CD14-positive monocyte (primary cell): ENCODE measurements around the gene HES3. TPM values are rescaled to one million over a fixed set of nuclear protein-coding genes. Genes with fewer than 3 reads are reported as not detected.

Experiments used
- DNase-seq, 3 donors: peaks; one replicate each; pipeline ENCODE4 v3.0.0-alpha.2; 2011 to 2022
- H2AFZ ChIP-seq: 2 replicates; pipeline ENCODE4 v1.6.0; 2012; ENCODE audit warnings: mild to moderate bottlenecking, low read depth, low read length, inconsistent platforms; ENCODE audit not compliant: insufficient read depth, poor library complexity, severe bottlenecking
- H3K27ac ChIP-seq, 2 donors: 1 replicate in 1 of 2; 2 replicates in 1 of 2; pipeline ENCODE4 v1.5.1; 2012 to 2013; ENCODE audit warnings: low read length in 2 of 2, control low read depth in 1 of 2, inconsistent platforms in 1 of 2, low read depth in 1 of 2, mild to moderate bottlenecking in 1 of 2
- H3K27me3 ChIP-seq, 2 donors: one replicate each; pipeline versions ENCODE4 v1.6.0 to v1.6.1; 2011 to 2013; ENCODE audit warnings: low read length in 2 of 2; ENCODE audit not compliant: control insufficient read depth in 2 of 2, insufficient read depth in 2 of 2
- H3K36me3 ChIP-seq, 2 donors: replicated peaks in 1 of 2; 1 replicate in 1 of 2; 2 replicates in 1 of 2; pipeline versions ENCODE4 v1.5.1 to v1.6.1; 2012 to 2013; ENCODE audit warnings: low read length in 2 of 2, control low read depth in 1 of 2, inconsistent platforms in 1 of 2, mild to moderate bottlenecking in 1 of 2; ENCODE audit not compliant: insufficient read depth in 2 of 2, control insufficient read depth in 1 of 2
- H3K4me1 ChIP-seq, 2 donors: 1 replicate in 1 of 2; 2 replicates in 1 of 2; pipeline versions ENCODE4 v1.5.1 to v1.6.1; 2012 to 2013; ENCODE audit warnings: low read length in 2 of 2, control low read depth in 1 of 2, inconsistent platforms in 1 of 2, mild to moderate bottlenecking in 1 of 2, moderate library complexity in 1 of 2; ENCODE audit not compliant: insufficient read depth in 2 of 2, control insufficient read depth in 1 of 2
- H3K4me2 ChIP-seq: replicated peaks from 2 replicates; pipeline ENCODE3; 2012; ENCODE audit warnings: low read length, moderate library complexity, mild to moderate bottlenecking; ENCODE audit not compliant: poor library complexity, severe bottlenecking; ENCODE audit errors: extremely low read depth
- H3K4me3 ChIP-seq, 3 experiments: fragments of 200-600 bp in 1 of 3; sonication (generic) in 1 of 3; replicated peaks in 1 of 3; 1 replicate in 2 of 3; 2 replicates in 1 of 3; pipeline ENCODE4 v1.5.1; 2011 to 2013; ENCODE audit warnings: low read length in 3 of 3, mild to moderate bottlenecking in 3 of 3, control low read depth in 2 of 3, low read depth in 2 of 3, inconsistent platforms in 1 of 3, moderate library complexity in 1 of 3
- H3K79me2 ChIP-seq: 2 replicates; pipeline ENCODE4 v1.6.0; 2012; ENCODE audit warnings: mild to moderate bottlenecking, control low read depth, inconsistent platforms, low read length, moderate library complexity; ENCODE audit not compliant: insufficient read depth
- H3K9ac ChIP-seq: 2 replicates; pipeline ENCODE4 v1.6.0; 2017; ENCODE audit warnings: low read length, mild to moderate bottlenecking; ENCODE audit not compliant: insufficient read depth, poor library complexity, severe bottlenecking
- H3K9me3 ChIP-seq, 2 donors: replicated peaks in 1 of 2; 1 replicate in 1 of 2; 2 replicates in 1 of 2; pipeline versions ENCODE4 v1.5.1 to v1.6.1; 2012 to 2013; ENCODE audit warnings: low read length in 2 of 2, control low read depth in 1 of 2; ENCODE audit not compliant: control insufficient read depth in 1 of 2, insufficient read depth in 1 of 2
- H4K20me1 ChIP-seq: 2 replicates; pipeline ENCODE4 v1.6.0; 2012; ENCODE audit warnings: mild to moderate bottlenecking, low read length, control low read depth, moderate library complexity; ENCODE audit not compliant: insufficient read depth
- H3K27ac Mint-ChIP-seq, 7 donors: one replicate each; pipeline ENCODE4 v1.8.0; 2020; ENCODE audit warnings: mild to moderate bottlenecking in 7 of 7, mixed read lengths in 7 of 7, moderate library complexity in 6 of 7, inconsistent platforms in 2 of 7
- H3K27me3 Mint-ChIP-seq, 3 donors: one replicate each; pipeline ENCODE4 v1.8.0; 2021 to 2022; ENCODE audit warnings: low read depth in 3 of 3, mild to moderate bottlenecking in 3 of 3, mixed read lengths in 3 of 3, moderate library complexity in 3 of 3, inconsistent platforms in 1 of 3
- H3K36me3 Mint-ChIP-seq, 2 donors: one replicate each; pipeline ENCODE4 v1.8.0; 2020; ENCODE audit warnings: mixed read lengths in 2 of 2, inconsistent platforms in 1 of 2, mild to moderate bottlenecking in 1 of 2
- H3K4me1 Mint-ChIP-seq: one replicate; pipeline ENCODE4 v1.8.0; 2020; ENCODE audit warnings: mild to moderate bottlenecking, mixed read lengths
- H3K4me3 Mint-ChIP-seq, 2 donors: one replicate each; pipeline ENCODE4 v1.8.0; 2020; ENCODE audit warnings: mild to moderate bottlenecking in 2 of 2, mixed read lengths in 2 of 2, moderate library complexity in 1 of 2
- H3K9me3 Mint-ChIP-seq, 7 donors: one replicate each; pipeline ENCODE4 v1.8.0; 2020 to 2022; ENCODE audit warnings: mixed read lengths in 7 of 7, mild to moderate bottlenecking in 6 of 7, moderate library complexity in 6 of 7, inconsistent platforms in 2 of 7
- WGBS: methylation state at CpG from one replicate; pipeline ENCODE4 v1.1.5; 2013; ENCODE audit warnings: missing lambda C conversion rate; ENCODE audit not compliant: insufficient coverage; 5-methylcytosine and 5-hydroxymethylcytosine counted together
- intact Hi-C, 2 donors: fragments of 100-400 bp; cut with micrococcal nuclease; formaldehyde crosslinking; loops; one replicate each; pipeline versions ENCODE4 v1.15.0 to v1.15.1; 2023
- polyA plus RNA-seq, 3 donors: library from polyadenylated mRNA; depleted of rRNA in 1 of 3; unstranded in 2 of 3; stranded (reverse) in 1 of 3; fragments of 300-500 nt in 2 of 3; fragments of >200 nt in 1 of 3; fragmentation: Illumina TruSeq in 2 of 3; gene quantifications; 1 replicate in 2 of 3; 2 replicates in 1 of 3; pipeline ENCODE4 v1.2.3, GENCODE V29; 2012 to 2021
- TF ChIP-seq, protein P1 (sequence below): fragments of 200-600 bp; IDR thresholded peaks from one replicate; pipeline ENCODE4 v1.8.0; 2022; ENCODE audit warnings: antibody characterized with exemption, mild to moderate bottlenecking

The HES3 gene
- polyA plus RNA-seq, 3 donors = not detected

DNA sequence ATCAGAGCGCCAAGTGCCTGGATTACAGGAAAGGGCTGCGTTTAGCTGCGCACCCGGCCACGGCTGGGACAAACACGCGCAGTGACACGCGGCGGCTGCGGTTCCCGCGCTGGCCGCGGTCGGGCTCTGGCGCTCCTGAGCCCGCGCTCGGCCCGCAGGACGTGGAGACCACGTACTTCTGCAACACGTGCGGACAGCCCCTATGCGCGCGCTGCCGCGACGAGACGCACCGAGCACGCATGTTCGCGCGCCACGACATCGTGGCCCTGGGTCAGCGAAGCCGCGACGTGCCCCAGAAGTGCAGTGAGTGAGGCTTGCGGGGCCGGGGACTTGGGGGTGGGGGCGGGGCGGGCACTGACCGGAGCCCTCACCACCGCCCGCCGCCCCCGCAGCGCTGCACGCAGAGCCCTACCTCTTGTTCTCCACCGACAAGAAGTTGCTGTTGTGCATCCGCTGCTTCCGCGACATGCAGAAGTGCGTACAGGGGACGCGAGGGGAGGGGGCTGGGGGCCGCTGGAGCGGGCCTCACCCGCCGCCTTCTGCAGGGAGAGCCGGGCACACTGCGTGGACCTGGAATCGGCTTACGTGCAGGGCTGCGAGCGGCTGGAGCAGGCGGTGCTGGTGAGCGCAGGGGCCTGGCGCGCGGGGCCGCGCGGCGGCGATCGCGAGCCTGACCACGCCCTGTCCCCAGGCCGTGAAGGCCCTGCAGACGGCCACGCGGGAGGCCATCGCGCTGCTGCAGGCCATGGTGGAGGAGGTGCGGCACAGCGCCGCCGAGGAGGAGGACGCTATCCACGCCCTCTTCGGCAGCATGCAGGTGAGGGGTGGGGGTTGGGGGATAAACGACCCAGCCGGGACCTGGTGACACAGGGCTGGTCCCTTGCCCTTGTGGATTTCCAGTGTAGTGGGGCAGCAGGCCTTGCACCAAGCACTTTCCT is 35.0 kb upstream of the HES3 start:
- Mint-ChIP-seq H3K9me3 (peaks cover 0 to 20% (median 3%) of the 10 kb centered on the region in 7 donors), H3K27me3 (peaks cover 50 to 80% (median 63%) of the 10 kb centered on the region in 3 donors), H3K36me3 (peaks cover 0 to 3% of the 10 kb centered on the region in 2 donors), H3K4me3 (peak overlapping the region; percentile 57 to 85), H3K4me1 (peaks cover 26% of the 10 kb centered on the region), H3K27ac (no peak overlapping the region)
- Histone ChIP-seq H3K79me2 (no peaks in the 10 kb centered on the region), H3K4me3 (peak overlapping the region in 2 of 3 experiments; percentile 2 to 62), H3K4me1 (peaks cover 22 to 36% of the 10 kb centered on the region in 2 donors), H3K4me2 (peak overlapping the region; percentile 75), H3K9ac (no peak overlapping the region), H3K27ac (no peak overlapping the region), H4K20me1 (no peaks in the 10 kb centered on the region), H3K27me3 (peaks cover 31 to 53% of the 10 kb centered on the region in 2 donors), H2AFZ (peak overlapping the region; percentile 67), H3K36me3 (no peaks in the 10 kb centered on the region), H3K9me3 (peaks cover 0 to 13% of the 10 kb centered on the region in 2 donors)
- DNase-seq = peak; percentile 38 to 59 (median 40)
- TF ChIP-seq, protein P1, sequence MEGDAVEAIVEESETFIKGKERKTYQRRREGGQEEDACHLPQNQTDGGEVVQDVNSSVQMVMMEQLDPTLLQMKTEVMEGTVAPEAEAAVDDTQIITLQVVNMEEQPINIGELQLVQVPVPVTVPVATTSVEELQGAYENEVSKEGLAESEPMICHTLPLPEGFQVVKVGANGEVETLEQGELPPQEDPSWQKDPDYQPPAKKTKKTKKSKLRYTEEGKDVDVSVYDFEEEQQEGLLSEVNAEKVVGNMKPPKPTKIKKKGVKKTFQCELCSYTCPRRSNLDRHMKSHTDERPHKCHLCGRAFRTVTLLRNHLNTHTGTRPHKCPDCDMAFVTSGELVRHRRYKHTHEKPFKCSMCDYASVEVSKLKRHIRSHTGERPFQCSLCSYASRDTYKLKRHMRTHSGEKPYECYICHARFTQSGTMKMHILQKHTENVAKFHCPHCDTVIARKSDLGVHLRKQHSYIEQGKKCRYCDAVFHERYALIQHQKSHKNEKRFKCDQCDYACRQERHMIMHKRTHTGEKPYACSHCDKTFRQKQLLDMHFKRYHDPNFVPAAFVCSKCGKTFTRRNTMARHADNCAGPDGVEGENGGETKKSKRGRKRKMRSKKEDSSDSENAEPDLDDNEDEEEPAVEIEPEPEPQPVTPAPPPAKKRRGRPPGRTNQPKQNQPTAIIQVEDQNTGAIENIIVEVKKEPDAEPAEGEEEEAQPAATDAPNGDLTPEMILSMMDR = peak; percentile 72
- intact Hi-C loops = loop anchor here in 1 of 2 donors (10.0 kb wide), 1 partner anchor 154 kb away; no protein-coding TSS in a partner anchor
- under 1% methylated on average over 80 of the region's 99 CpGs for WGBS
